ENCODE data around the gene OSCAR. TPM values are rescaled to one million over a fixed set of nuclear protein-coding genes. Genes with fewer than 3 reads are reported as not detected.
"Not testable (repeated sequence)": the region's sequence is repeated elsewhere in the genome, so short reads cannot be mapped to it uniquely, and the experiment has no call there.

OSCAR gene
- total RNA-seq, 1 experiment from 2014 or later, result 0.74 TPM

DNA sequence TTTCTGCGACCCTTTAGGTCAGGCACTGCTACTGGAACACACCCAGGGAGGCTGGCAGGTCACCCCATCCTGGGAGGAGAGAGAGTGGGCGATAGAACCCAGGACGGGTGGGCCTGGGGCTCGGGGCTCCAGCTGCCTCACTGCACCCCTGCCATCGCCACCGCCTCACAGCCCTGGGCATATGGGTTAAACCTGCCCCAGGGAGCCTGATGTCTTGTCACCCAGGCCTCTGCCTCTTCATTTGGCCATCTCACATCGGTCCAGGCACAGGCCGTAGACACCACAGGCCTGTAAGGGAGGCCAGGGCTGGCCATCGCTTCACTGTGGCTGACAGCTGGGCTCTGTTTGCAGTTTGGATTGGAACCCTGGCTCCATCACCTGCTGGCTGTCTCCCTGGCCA lies 25.1 kb upstream of the OSCAR start:
- no peak for DNase-seq (ENCODE audit: low read depth)

GRCh38 chr19:54124393-54124792 lies 23.8 kb upstream of the OSCAR start:
- no peak for DNase-seq (ENCODE audit: low read depth)

DNA sequence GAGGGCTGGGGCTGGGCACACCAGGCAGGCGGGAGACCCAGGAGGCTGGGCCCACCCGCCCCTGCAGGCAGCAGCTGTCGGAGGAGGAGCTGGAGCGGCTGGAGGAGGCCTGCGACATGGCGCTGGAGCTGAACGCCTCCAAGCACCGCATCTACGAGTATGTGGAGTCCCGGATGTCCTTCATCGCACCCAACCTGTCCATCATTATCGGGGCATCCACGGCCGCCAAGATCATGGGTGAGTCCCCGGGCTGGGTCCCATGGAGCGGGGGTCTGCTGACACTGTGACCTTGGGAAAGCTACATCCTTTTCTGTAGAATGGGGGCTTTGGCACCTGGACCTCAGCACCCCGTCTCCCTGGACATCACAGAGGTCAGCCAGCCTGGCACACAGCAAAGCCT lies 23.1 kb upstream of the OSCAR start:
- DNase-seq (ENCODE audit: low read depth), result no peak

GRCh38 chr19:54121259-54121658 lies 20.7 kb upstream of the OSCAR start:
- DNase-seq (ENCODE audit: low read depth), result no peak

DNA sequence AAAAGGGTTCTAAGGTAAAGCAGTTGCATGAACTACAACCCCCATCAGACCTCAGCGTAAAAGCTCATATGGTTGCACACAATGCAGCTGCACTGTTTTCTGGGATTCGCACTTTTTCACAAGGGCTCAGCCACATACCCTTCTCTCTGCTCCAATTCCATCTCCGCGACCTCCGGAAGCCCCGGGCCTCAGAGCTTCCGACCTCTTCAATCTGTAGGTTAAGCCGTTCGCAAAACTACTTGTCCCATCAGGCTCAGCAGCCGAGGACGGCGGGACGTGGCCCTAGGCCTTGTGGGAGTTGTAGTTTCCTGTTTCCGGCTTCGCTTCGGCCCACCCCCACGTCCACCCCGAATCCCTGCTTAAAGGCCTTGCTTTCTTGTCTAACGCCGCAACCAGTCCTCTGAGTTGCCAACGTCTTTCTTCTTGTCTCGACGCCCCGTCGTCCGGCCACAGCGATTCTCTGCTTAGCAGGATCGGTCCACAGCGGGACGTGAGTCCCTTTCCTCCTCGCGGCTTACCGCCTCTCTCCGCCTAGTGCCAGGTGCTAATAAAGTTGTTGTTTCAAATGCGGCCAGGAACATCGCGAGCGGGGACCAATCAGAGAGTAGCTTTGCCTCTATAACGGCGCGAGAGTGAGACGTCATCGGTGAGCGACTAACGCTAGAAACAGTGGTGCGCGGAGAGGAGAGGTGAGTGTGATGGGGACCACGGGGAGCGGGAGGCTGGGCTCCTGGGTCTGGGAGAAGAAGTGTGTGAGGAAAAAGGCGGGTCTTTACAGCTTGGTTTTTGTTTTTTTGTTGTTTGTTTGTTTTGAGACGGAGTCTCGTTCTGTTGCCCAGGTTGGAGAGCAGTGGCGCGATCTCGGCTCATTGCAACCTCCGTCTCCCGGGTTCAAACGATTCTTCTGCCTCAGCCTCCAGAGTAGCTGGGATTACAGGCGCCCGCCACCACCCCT lies 14.8 kb upstream of the OSCAR start, which contains the start of the genes PRPF31 and TFPT:
PRPF31 (plus strand) TSS at position 646 of the 955 bp plus-strand sequence. CDS start 2,525 bp downstream, outside the sequence.
TFPT (minus strand) TSS at position 549 of the 955 bp plus-strand sequence; CDS start at position 161, 388 bp downstream.
- DNase-seq (ENCODE audit: low read depth), result peak; percentile 98

DNA sequence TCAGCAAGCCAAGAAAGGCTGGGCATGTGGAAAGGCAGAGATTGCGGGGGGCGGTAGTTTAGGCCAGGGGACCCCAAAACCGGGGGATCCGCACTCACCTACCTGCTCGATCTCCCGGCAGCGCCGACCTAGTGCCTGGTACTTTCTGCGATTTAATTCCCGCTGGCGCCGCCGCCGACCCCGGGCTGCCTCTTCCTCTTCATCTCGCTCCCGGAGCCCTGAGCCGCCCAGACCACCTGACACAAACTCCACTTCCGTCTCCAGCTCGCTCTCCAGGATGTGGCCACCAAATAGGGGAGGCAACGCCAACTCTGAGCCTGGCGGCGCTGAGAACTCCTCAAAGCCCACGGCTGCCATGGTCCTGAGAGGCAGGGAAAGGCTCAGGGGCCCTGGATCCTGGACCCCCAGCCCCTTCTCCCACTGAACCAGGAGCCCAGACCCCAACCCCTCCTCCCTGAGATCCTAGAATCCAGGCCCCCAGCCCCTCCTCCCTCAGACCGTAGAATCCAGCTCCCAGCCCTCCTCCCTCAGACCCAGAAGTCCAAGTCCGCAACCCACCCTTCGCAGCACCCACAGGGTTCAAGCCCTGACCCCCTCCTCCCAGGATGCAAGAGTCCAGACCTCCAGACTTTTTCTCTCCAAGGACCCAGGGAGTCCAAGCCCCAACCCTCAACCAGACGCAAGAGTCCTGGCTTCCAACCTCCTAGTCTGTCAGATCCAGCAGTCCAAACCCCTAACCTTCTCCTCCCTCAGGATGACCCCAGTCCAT lies 13.9 kb upstream of the OSCAR start:
- DNase-seq (ENCODE audit: low read depth), result peak; percentile 78

DNA sequence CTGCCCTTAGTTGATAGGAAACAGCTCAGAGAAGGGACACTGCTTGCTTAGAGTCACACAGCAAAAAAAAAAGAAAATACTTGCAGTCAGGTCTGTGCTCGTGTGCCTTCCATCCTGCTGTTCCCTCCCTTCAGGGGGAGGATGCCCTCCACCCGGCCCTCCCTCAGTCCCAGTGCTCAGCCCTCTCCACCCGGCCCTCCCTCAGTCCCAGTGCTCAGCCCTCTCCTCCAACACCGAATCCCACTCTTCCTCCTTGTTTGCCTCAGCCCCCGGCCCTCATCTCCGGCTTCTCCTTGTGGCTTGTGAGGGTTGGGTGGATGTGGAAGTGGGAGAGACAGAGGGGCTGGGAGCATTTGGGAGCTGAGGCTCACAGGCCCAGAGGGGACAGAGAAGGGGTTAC lies 9.0 kb upstream of the OSCAR start:
- no peak for DNase-seq (ENCODE audit: low read depth)

DNA sequence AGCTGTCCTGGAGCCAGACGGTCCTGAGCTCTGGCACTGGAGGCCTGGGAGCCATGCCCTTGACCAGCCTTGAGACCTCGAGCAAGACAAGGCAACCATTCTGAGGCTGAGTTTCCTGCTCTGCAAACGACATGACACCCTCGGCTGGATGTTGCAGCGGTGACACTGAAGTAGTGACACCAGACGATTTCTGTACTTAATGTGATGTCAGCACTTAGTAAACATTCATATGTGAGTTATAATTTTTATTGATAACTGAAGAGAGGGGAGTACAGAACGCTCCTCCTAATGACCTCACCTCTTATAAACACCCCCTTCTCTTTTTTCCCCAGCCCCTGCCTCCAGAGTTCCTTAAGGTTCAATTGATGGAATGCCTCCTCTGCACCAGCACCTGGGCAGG lies 7.9 kb upstream of the OSCAR start:
- no peak for DNase-seq (ENCODE audit: low read depth)

DNA sequence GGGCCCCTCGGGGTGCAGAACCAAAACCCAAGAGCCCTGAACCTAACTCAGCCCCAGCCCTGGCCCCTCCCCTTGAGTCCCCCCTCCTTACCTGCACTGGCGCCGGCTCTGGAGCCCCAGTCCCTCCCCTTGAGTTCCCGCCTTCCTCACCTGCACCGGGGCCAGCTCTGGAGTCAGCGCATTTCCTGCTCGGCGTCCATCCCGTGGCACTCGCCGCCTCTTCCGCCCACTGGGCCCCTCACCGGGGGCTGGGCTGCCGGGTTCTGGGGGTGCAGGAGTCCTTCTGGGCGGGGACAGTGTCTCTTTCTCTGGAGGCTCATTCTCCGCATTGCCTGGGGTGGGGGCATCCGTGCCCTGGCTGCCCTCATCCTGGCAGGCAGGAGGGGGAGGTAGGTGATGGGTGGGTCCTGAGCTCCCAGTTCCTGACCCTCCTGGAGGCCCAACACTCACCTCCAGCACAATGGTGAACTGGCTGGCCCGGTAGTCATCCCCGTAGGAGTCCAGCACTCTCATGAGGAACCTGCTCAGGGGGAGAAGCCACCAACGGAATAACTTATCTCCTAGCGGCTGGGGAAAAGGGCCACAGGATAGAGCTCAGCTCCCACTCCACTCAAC lies 7.4 kb upstream of the OSCAR start:
- DNase-seq (ENCODE audit: low read depth), result no peak

DNA sequence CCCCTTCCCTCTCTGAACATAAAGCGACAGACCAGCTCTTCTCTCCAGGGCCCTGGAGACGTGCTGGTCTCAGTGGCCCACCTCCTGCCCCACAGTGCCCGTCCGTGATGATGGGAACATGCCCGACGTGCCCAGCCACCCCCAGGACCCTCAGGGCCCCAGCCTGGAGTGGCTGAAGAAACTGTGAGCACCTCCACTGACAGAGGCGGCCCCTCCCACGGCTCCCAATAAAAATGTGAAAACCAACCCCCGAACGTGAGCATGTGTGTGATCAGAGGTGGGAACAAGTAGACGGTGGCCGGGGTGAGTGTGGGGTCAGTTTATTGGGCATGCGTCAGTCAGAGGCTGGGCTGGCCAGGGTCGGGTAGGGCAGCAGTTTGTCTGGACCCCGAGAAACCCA lies 6.1 kb upstream of the OSCAR start:
- DNase-seq (ENCODE audit: low read depth), result no peak

GRCh38 chr19:54105796-54106195 lies 5.2 kb upstream of the OSCAR start:
- DNase-seq (ENCODE audit: low read depth), result no peak

GRCh38 chr19:54104998-54105715 lies 4.6 kb upstream of the OSCAR start:
- DNase-seq (ENCODE audit: low read depth), result no peak

DNA sequence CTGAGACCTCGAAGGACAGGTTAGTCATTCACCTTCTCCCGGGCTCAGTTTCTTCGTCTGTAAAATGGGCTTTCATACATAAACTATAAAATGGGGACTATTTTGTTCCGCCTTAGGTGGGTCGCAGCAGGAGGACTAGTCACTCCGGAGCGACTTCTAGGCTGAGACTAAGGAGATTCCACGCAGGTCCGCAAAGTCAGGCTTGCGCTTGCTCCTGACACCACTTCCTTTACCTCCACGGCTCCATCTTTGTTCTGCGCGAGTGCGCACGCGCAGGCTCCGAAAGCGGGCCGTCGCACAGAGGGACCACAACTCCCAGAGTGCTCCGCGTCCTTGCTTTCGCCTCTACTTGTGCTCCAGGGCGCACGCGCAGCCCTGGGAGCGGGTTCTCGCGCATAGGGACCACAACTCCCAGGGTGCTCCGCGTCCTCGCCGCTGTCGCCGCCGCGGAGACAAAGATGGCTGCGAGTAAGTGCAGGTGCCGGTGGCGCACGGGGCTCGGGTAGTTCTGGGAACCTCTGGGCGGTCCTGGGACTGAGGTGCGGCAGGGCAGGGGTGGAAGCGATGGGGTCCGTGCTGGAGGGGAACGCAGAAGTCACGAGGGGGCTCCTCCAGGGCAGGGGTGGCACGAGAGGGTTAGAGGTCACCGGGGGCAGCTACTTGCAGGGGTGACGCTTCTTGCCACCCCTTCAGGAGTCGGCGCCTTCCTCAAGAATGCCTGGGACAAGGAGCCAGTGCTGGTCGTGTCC lies 2.0 kb upstream of the OSCAR start, which contains the start of gene NDUFA3:
NDUFA3 (plus strand) TSS at position 435 of the 749 bp plus-strand sequence; CDS start at position 459, 24 bp downstream.
- peak; percentile 100 for DNase-seq (ENCODE audit: low read depth)

DNA sequence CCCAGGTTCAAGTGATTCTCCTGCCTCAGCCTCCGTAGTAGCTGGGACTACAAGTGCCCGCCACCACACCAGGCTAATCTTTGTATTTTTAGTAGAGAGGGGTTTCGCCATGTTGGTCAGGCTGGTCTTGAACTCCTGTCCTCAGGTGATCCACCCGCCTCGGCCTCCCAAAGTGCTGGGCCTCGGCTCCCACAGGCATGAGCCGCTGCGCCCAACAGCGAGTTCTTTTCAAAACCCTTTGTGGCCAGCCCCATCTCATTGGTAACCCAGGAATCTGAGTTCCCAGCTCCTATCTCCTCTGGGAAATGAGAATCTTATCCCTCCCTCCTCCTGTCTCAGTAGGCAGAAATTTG lies 724 bp downstream of the OSCAR start:
- DNase-seq (ENCODE audit: low read depth), result not testable (repeated sequence)

DNA sequence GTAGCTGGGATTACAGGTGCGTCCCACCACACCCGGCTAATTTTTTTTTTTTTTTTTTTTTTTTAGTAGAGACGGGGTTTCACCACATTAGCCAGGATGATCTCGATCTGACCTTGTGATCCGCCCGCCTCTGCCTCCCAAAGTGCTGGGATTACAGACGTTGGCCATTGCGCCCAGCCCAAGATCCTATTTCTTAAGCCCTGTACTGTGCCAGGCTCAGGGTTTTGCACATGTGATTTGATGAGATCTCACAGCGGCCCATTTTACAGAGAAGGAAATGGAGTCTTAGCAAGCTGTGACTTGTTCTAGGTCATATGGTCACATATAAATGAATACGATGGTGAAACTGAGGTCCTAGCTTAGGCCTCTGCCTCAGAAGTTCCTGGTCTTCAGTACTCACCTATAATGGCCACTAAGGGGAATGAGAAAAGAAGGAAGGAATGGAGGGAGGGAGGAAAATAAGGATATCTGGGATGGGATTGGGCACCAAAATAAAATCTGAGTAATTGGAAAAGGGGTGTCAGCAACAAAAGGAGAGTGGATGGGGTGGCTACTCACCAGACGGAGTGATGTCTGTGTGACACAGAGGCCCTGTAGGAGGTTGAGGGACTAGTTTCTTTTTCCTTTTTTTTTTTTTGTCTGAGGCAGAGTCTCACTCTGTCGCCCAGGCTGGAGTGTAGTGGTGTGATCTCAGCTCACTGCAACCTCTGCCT lies 1.3 kb downstream of the OSCAR start:
- no peak for DNase-seq (ENCODE audit: low read depth)

GRCh38 chr19:54096617-54097106 lies 3.9 kb downstream of the OSCAR start:
- DNase-seq (ENCODE audit: low read depth), result peak; percentile 41

DNA sequence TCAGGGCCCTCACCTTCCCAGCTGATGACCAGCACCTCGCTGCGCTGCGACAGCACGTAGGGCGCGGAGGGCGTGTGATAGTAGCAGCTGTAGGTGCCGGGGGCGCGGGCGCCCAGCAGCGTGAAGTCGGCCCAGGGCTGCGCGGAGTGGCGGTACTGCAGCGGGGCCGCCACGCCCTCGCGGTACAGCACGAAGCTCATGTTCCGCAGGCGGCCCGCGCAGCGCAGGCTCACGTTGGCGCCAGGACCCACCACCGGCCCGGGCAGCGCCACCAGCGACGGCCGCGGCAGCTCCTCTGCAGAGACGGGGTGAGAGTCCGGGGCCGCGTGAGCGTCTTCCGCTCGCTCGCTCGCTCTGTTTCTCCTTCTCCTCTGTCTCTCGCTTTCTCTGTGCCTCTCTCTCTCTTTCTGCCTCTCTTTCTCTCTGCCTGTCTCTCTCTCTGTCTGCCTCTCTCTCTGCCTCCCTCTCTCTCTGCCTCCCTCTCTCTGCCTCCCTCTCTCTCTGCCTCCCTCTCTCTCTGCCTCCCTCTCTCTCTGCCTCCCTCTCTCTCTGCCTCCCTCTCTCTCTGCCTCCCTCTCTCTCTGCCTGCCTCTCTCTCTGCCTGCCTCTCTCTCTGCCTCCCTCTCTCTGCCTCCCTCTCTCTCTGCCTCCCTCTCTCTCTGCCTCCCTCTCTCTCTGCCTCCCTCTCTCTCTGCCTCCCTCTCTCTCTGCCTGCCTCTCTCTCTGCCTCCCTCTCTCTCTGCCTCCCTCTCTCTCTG lies 4.6 kb downstream of the OSCAR start:
- DNase-seq (ENCODE audit: low read depth), result peak; percentile 73

DNA sequence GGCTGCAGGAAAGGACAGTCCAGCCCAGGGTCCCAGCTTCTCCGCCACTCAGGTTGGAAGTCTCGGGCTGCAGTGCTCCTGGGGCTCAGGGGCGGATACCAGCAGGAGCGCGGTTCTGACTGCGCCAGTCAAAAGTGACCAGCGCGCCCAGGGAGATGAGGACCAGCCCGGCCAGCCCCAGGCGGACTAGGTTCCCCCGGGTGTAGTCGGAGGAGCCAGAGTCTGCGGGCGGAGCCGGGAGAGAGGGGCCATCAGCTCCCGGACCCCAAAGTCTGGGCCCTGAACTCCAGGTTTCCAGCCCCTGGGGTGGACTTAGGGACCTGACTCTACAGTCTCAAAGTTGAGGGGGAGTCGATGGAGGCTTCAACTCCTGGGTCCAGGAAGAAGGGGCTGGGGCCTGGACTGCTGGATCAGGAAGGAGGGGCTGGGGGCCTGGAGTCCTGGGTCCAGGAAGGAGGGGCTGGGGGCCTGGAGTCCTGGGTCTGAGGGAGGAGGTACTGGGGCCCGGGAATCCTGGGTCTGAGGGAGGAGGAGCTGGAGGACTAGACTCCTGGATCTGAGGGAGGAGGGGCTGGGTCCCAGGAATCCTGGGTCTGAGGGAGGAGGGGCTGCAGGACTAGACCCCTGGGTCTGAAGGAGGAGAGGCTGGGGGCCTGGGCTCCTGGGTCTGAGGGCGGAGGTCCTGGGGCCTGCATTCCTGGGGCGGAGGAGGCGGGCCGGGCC lies 5.3 kb downstream of the OSCAR start:
- DNase-seq (ENCODE audit: low read depth), result no peak

Data from Daoy (cell line).